Measurements from ENCODE around the gene NAV1. TPM values are rescaled to one million over a fixed set of nuclear protein-coding genes. Genes with fewer than 3 reads are reported as not detected.

The NAV1 gene
- total and polyA plus RNA-seq, 2 of the 8 experiments (the other 6 are each of a cell fraction or from before 2014, with no cell fraction given): 9.9 to 42.7 TPM

DNA sequence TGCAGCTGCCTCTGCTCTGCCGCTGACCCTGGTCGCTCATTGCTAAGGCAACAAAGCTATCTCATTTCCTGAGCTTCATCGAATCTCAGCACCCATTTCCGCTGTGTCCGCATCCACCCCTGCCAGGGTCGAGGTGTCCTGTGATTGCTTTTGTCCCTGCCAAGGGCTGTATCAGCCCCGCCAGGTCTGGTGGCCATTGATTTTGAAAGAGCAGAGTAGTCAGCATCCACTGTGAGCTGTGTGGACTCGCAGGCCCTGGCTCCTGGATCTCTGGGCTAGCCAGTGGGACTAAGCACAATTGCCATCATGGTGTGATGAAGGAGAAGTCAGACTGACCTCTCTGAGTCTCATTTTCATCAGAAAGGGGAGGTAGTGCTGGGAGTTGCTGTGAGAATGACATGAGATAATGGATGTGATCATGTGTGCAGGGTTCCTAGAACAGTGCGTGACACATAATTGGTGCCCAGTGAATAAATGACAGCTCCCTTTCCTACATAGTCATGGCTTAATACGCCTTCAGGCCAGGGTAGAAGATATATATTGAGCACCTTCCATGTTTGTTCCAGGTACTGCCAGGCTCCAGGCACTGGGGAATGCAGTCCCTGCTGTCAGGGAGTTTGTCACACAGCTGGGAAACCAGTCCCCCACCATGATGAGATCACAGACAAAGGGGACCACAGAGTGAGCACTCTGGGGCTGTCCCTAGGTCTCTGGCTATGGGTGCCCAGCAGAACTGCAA lies 32.1 kb downstream of the NAV1 start:
- H3K79me2 ChIP-seq (ENCODE audit: control insufficient read depth in 1 of 2, insufficient read depth in 2 of 2, low read length in 2 of 2): no peaks in the 10 kb centered on the region
- H3K4ac ChIP-seq (replicated peaks; ENCODE audit: insufficient read length, low read depth, low read length): no peak overlapping the region
- no peak overlapping the region for H3K4me3 ChIP-seq (ENCODE audit: extremely low read depth in 1 of 4, insufficient read depth in 2 of 4, low read depth in 3 of 4, low read length in 4 of 4)
- no peaks in the 10 kb centered on the region; a peak in 1 of 7 replicates for H3K4me1 ChIP-seq (replicated peaks in 1 of 4; ENCODE audit: control insufficient read depth in 3 of 4, insufficient read depth in 4 of 4, low read length in 3 of 4)
- H3K9ac ChIP-seq (replicated peaks in 1 of 4; ENCODE audit: extremely low read depth in 1 of 4, low read depth in 3 of 4, low read length in 3 of 4): no peak overlapping the region; a peak in 1 of 7 replicates
- no peak overlapping the region for H2BK20ac ChIP-seq (ENCODE audit: low read length)
- H2AK5ac ChIP-seq (ENCODE audit: low read depth, low read length): no peak overlapping the region
- no peak overlapping the region for H3K4me2 ChIP-seq (ENCODE audit: insufficient read depth in 1 of 2, low read depth in 2 of 2, low read length in 2 of 2)
- POLR2A ChIA-PET (ENCODE audit: partially characterized antibody): no interaction called here
- H3K23me2 ChIP-seq (ENCODE audit: low read depth, low read length): no peaks in the 10 kb centered on the region
- no peak overlapping the region for H3K14ac ChIP-seq (ENCODE audit: insufficient read length)
- FAIRE-seq (no peak), DNase-seq (ENCODE audit: low read depth in 1 of 2, low spot score in 2 of 2) (no peak)
- H3K9me3 ChIP-seq (ENCODE audit: insufficient read depth in 2 of 2, low read depth in 1 of 2, low read length in 1 of 2): no peaks in the 10 kb centered on the region
- H4K91ac ChIP-seq (replicated peaks; ENCODE audit: insufficient read length, low read length): no peak overlapping the region
- H3K18ac ChIP-seq (ENCODE audit: extremely low read depth, low read length): no peak overlapping the region
- no peak overlapping the region for H3K27ac ChIP-seq (ENCODE audit: low read depth, low read length)
- TF ChIP-seq CBX8 (IDR thresholded peaks at IDR 0.05; ENCODE audit: borderline replicate concordance, low read depth, low read length): no peak
- no peak for TF ChIP-seq MAFK (IDR thresholded peaks at IDR 0.05; ENCODE audit: low read depth, low read length)
- H4K5ac ChIP-seq (ENCODE audit: insufficient read length, low read depth, low read length): no peak overlapping the region
- H2AFZ ChIP-seq (ENCODE audit: low read length): no peak overlapping the region
- no peak overlapping the region for H4K8ac ChIP-seq (ENCODE audit: extremely low read depth, insufficient read depth, low read length)
- H3K79me1 ChIP-seq (ENCODE audit: low read depth, low read length): no peaks in the 10 kb centered on the region
- CTCF ChIA-PET (ENCODE audit: partially characterized antibody): interaction anchor here (0.8 to 22.6 kb wide), 5 partner anchors 10 to 222 kb away, joined by 3 to 499 read pairs (median 6); no protein-coding TSS in a partner anchor
- no peak overlapping the region for H2BK15ac ChIP-seq (ENCODE audit: low read length)
- no peak overlapping the region for H2BK120ac ChIP-seq (replicated peaks; ENCODE audit: low read depth, low read length)
- H2BK5ac ChIP-seq (ENCODE audit: low read depth, low read length): no peak overlapping the region
- no peak overlapping the region for H3K56ac ChIP-seq (replicated peaks; ENCODE audit: insufficient read length, low read depth, low read length)
- no peak overlapping the region for H3K23ac ChIP-seq (ENCODE audit: insufficient read length)
- H4K20me1 ChIP-seq (replicated peaks in 1 of 2; ENCODE audit: control insufficient read depth in 1 of 2, insufficient read depth in 2 of 2, low read length in 2 of 2): no peaks in the 10 kb centered on the region
- H3K36me3 ChIP-seq (ENCODE audit: control insufficient read depth in 2 of 4, insufficient read depth in 4 of 4, low read length in 3 of 4): no peaks in the 10 kb centered on the region
- no peak overlapping the region for H2BK12ac ChIP-seq (ENCODE audit: low read depth, low read length)
- no peaks in the 10 kb centered on the region for H3K27me3 ChIP-seq (replicated peaks in 1 of 4; ENCODE audit: control insufficient read depth in 3 of 4, extremely low read depth in 1 of 4, insufficient read depth in 3 of 4, low read length in 3 of 4)
- 94% methylated on average over 10 of the region's 10 CpGs; no CpG with 5 or more reads in 1 of the 2 experiments for WGBS, 2 experiments (ENCODE audit: extremely low coverage in 1 of 2, insufficient coverage in 1 of 2, insufficient read length in 1 of 2, insufficient replicate concordance in 2 of 2, low coverage in 1 of 2, low lambda C conversion rate in 2 of 2, missing lambda C conversion rate in 1 of 2)

Data from H1 (cell line).